ENCODE results near the gene PROM1.

The PROM1 gene

DNA sequence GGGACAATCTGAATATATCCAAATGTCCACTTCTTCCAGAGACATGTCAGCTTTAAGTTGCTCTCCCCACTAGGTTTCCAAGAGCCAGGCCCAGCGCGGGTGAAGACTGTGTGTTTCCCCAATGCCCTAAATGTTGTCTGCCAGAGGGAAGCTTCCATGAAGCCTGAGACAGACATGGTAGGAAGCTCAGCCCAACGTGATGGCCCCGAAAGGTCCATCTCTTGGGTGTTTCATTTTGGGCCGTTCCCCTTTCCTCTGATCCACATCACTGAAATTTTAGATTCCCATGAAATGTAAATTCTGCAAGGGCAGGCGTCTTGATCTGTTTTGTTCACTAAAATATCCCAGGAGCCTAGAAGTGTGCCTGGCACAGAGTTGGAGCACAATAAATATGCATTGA, 25.4 kb upstream of the PROM1 start:
- DNase-seq = no peak

DNA sequence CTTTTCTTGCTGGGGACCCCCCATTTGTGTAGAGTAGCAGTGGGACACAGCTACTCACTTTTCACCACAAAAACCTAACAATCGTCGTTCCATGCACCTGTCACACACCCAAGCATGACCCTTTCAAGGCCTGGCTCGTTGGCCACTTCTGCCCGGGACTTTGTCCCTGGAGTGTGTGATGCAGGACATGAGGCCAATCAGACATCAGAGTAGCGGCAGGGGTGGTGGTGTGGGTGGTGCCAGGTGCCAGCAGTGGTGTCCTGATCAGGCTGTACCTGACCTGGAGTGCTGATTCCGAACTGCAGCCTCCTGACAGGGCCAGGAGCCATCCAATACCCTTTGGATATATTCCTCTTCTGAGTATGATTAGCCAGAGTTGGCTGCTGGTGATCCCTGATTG, 23.1 kb upstream of the PROM1 start:
- no peak for DNase-seq

DNA sequence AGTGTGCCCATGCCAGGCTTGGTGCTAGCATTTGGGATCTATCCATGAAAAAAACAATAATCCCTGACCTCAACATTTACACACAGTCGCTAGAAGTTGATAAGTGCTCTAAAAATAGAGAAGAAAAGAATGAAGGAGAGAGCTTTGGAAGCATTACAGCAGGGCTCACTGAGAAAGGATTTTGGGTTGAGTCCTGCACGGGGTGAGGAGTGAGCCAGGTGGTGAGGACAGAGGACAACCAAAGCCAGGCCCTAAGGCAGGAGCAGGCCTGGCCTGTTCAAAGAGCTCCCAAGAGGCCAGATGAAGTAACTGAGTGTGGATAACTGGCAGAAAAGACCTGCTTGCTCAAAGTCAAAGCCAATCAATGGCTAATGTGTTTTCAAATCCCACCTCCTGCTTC, 20.7 kb upstream of the PROM1 start:
- DNase-seq = no peak

DNA sequence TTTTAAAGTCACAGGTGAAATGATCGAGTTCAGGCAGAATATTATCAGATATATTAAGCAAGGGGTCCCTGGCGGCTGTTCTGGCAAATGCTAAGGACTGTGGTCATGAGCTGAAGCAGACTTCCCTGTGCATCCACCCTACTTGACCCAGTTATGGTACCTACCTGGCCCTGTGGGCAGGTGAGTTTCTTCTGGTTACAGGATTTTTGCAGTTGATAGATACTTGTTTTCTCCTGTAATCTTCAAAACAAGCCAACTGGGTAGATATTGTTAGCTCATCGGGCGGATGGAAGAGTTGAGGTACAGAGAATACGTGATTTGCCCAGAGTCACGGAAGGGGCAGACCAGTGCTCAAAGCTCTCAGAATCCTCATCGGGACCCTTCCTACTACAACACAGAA, 18.5 kb upstream of the PROM1 start:
- no peak for DNase-seq

DNA sequence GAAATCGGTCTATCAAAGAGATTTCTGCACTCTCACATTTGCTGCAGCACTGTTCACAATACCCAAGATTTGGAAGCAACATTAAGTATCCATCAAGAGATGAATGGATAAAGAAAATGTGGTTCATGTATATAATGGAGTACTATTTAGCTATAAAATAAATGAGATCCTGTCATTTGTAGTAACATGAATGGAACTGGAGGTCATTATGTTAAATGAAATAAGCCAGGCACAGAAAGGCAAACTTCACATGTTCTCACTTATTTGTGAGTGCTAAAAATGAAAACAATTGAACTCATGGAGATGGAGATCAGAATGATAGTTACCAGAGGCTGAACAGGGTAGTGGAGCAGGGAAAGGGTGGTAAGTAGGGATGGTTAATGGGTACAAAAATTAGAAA, 17.0 kb upstream of the PROM1 start:
- DNase-seq = no peak

DNA sequence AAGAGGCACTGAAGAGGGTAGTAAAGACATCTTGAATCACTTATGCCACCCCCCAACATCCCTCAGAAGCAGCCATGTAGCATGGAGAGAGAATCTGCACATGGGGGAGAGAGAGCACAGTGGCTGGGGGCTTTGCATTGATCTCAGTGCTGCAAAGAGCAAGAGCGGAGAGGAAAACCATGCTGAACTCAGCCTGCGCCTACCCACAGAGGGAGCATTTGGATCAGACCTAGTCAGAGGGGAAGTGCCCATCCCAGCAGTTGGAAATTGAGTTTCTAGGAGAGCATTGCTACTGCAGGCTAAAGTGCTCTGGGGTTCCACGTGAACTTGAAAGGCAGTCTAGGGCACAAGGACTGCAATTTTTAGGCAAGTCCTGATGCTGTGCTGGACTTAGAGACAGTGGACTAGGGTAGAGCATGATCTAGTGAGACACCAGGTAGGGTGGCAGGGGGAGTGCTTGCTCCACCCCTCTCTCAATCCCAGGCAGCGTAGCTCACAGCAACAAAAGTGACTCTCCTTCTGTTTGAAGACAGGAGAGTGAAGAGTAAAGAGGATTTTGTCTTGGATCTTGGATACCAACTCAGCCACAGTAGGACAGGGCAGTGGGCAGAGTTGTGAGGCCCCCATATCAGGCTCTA, 9.0 kb upstream of the PROM1 start:
- DNase-seq = no peak

DNA sequence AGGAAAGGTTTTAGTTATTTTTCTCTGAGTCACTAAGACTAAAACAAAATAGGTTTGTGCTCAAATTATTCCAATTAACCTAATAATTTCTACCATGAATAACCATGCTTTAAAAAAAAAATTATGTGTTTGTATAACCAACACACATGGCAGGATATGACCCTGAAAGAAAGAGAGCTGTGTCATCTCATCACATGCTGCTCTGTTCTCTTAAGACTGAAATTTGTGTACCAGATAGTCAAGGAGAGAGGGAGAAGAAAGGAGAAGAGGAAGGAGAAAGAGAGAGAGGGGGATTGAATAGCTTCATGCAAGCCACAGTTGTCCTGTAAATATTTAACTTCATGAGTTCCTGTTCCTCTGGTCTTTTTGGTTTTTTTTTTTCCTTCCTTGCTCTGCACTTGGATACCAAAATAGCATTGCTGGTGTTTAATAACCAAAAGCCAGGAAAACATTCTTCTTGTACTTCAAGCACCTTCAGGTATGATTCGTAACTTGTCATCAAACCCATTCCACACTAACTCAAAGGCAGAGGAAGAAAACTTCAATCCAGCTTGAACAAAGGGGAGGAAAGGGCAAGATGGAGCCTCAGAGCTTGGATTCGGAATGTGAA, 6.4 kb upstream of the PROM1 start:
- DNase-seq = no peak

DNA sequence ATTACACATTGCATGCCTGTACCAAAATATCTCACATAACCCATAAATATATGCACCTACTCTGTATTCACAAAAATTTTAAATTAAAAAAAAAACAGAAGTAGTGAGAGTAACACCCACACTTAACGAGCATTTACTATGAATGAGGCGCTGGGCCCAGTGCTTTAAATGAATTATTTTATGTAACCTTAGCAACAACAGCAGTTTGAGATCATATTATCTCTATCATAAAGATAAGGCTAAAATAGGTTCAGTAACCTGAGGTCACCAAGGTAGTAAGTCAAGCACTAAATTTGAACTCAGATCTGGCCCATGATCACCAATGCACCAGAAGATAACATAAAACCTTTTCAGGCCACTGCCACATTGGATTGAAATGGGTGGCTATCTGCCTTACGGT, 5.3 kb upstream of the PROM1 start:
- DNase-seq = no peak

DNA sequence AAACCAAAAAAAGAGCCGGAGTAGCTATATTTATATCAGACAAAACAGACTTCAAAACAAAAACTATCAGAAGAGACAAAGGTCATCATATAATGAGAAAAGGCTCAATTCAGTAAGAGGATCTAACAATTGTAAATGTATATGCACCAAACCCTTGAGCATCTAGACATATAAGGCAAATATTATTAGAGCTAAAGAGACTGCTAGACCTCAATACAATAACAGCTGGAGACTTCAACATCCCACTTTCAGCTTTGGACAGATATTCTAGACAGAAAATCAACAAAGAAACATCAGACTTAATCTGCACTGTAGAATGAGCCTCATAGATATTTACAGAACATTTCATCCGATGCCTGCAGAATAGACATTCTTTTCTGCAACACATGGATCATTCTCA, 4.8 kb upstream of the PROM1 start:
- DNase-seq = no peak

DNA sequence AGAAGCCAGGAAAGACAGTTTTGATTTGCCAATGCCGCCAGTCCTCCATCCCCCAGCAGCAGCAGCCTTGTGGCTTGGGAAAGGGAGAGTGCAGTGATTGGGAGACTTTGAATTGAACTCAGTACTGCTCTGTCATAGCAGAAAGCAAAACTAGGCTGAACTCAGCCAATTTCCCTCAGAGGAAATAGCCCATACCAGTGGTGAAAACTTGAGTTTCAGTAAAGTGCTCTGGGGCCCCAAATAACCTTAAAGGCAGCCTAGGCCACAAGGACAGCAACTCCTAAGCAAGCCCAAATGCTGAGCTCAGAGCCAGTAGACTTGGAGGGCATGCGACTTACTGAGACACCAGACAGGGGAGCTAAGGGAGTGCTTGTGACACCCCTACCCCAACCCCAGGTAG, 2.0 kb upstream of the PROM1 start:
- DNase-seq = no peak

DNA sequence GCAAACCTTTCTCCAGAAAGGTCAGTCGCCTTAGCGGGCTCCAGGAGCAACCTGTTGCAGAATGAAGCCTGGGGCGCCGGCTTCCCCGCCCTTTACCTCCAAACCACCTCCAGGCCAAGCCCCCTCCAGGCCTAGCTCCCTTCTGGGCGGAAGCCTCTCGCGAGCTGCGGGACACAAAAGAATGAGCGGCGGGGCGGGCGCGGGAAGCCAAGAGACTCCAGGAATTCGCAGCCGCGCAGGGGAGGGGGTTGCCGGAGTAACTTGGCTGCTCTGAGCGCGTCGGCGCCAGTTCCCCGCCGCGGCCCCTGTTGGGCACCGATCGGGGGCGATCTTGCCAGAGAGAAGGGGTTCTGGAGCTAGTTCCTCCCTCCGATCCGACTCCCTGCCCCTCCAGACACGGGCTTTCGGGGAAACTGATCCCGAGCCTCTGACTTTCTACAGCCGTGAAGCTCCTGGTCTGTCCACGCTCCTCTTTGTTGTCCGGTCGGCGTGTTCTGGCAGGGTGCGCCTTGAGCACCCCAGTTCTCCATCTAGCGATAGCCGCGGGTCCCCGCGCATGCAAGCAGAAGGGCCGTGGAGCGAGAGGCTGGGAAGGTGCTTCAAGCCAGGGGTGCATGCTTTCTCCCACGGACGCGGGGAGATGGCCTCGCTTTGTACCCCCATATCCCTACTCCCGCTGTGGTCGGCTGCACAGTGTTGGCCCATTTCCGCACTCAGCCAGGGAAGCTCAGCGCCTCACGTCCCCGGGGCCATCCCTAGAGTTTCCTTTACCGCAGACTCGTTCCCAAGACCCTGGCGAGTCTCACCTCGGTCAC, 1.2 kb downstream of the PROM1 start:
- no peak for DNase-seq

DNA sequence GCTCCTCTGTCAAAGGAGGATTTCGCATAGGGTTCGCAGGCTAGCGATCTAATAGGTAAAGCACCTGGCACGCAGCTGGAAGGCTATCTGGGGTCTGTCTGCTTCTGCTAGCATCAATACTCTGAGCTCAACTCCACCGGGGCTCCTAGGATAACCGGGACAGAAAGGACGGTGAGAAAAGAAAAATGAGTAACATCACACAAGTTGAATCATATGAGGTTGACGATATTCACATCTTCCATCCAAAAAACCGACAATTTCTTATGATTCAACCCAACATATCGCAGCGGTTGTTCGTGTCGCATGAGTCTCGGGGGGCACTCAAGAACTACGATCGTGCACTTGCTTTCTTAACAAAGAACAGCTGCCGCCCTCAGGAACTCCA, 1.8 kb downstream of the PROM1 start:
- DNase-seq = no peak

DNA sequence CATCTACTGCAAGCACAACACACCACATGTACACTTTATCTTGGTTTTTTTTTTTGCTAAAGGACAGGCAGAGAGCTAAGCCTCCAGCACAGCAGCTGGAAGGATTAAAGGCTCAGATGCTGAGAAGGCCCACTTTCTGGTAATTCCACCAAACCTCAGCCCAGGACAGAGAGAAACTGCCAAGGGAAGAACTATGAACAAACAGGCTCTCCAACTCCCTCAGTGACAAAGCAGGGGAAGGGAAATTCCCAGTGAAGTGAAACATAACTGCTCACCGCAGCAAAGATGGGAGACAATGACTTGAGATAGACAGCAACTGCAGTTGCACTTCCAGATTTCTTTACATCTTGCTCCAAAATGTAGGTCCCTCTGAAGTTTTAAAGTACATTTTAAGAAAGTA, 4.8 kb downstream of the PROM1 start:
- no peak for DNase-seq

DNA sequence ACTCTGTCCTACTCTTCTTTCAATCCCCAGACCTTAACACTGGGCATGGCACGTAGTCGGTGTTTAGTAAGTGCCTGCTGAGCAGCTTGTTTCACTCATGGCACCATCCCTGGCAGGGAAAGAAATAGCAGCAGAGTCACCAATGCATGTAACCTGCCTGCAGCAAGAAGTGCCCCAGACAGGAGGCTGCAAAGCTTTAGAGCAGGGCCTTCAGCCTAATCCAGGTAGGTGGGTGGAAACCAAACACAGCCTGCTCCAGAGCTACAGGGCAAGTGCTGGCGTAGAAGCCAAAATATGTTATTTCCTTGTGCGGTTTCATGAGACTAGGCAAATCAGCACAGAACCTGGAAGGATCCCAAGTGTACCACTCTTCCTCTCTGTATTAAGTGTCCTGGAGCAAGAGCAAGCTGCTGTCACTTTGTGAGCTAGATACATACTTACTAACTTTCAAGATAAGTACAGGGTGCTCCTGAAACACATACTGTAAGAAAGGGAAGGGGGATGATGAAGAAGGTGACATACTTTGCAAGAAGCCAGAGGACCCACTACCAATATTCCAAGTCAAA, 5.5 kb downstream of the PROM1 start:
- DNase-seq = no peak

DNA sequence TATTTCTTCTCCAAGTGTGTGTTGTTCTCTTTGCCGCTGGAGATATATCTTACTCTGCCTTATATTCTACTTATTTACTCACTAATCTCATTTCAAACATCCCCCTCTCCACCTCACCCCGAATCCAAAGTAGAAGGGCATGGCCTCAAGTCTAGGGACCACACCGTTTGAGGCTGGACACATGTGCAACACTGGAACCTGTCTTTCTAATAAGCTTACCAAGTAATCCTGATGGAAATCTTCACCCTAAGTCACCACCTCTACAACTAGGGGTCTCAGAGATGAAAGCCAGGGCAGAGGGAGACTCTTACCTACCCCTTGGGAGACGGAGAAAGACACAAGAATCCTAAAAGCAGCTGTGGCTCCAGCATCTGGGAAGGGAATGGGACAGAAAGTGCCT, 6.0 kb downstream of the PROM1 start:
- no peak for DNase-seq

DNA sequence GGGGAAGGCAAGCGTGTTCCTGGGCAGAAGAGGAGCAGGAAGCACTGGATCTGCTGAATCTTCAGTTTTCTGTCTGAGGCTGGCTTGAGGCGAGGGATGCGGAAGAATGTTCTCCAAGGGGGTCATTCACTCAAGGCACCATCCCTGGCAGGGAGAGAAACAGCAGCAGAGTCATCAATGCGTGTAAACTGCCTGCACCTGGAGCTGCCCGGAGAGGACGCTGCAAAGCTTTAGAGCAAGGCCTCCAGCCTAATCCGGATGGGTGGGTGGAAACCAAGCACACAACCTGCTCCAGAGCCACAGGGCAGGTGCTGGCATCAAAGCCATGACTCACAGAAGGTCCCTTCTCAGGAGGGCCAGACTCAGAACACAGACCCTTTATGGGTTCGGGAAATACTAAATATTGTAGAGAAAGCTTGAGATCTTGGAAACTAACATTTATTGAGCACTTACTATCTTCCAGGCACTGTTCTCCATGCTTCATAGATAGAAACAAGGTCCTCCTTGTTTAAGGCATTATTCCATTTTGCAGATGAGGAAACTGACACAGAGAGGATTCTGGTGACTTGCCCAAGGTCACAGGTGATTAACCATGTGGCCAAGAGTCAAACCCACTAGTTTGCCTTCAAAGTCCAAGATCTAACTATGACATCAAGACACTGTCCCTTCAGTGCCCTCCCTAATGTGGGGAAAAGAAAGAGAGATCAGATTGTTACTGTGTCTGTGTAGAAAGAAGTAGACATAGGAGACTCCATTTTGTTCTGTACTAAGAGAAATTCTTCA, 7.7 kb downstream of the PROM1 start:
- no peak for DNase-seq

DNA sequence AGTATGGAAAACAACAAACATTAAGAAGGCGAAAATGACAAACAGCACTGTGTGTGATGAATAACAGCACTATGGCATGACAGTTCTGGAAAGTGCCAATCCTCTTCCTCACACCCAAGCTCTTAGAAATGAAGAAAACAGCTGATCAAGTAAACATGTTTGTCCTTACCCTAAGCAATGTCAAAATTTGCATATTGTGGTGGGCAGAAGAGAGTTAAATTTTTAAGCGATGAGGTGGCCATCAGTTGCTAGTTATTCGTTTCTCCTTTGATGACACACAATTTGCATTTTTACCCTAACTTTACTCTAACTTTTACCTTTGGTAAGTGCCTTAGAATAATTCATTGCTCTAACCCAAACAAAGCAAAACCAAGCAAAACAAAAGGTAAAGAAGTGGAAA, 8.8 kb downstream of the PROM1 start:
- no peak for DNase-seq

DNA sequence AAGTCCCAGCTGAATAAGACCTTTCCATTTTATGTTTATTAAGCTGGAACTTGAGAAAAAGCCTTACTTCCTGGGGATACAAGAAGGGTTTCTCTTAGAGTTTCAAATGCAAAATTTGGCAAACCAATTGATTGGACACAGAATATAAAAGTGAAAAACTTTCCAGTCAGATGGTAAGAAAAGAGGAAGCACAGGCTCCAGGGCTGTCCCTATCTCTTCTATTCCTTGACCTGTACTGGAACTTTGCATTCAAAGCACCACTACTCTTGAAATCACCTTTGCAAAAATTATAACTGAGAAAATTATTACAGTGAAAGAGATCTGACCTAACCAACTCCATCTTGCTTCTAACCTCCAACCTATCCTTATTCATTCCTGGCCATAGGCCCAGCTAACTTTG, 11.7 kb downstream of the PROM1 start:
- no peak for DNase-seq

DNA sequence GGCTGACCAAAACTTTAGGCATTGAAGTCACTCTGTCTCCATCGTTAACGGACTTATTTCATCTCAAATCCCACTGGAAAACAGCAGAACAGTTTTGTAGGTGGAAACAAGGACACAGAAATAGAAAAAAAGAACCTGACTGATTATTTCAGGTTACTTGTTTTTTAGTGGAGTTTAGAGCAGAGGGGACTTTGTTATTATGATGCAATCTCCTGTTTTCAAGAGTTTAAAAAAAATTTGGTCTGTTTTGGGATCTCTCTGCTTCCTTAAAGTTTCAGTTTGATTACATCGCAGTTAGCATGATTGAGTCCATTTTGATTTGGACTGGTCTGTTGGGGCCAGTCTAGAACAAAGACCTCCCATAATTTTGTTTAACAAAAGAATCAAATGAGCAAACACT, 13.6 kb downstream of the PROM1 start:
- DNase-seq = no peak

DNA sequence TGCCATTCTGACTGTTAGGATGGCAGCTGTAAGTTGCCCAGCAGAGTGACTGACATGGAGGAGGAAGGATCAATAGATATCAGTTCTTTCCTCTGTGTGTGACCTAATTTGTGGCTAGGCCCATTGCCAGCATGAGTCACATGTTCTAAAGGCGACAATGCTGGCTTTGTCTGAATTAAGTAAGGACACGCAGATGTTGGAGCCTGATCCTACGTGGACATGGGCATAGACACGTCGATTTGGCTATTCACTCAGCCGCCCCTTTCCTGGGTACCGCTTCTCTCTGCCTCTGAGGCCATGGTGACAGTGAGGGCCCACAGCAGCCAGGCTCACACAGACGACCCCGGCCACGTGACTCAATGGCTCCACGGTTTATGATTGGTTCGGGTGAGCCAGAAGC, 16.3 kb downstream of the PROM1 start:
- DNase-seq = no peak

DNA sequence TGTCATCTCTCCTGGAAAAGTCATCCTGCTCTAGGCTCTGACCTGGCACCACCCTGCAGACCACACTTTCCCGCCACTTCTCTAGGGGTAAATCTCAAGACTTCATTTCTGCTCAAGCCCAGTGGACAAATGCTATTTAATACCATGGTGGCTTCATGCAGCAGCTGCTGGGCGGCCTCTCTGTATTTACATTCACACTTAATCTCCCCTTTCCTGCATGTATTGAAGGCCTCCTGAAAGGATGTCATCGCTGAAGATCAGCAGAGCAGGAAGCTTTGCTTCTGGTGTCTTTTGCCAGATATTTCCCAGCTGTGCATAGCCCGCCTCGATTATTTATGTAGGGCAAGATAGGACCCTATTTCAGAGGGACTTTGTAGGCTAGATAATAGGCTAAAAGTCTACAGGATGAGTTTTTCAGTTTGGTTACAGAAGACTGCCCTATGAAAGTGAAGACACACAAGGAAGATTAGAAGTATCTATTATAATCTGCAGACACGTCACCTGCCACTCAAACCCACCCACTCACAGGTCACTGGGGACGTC, 17.2 kb downstream of the PROM1 start:
- DNase-seq = no peak

DNA sequence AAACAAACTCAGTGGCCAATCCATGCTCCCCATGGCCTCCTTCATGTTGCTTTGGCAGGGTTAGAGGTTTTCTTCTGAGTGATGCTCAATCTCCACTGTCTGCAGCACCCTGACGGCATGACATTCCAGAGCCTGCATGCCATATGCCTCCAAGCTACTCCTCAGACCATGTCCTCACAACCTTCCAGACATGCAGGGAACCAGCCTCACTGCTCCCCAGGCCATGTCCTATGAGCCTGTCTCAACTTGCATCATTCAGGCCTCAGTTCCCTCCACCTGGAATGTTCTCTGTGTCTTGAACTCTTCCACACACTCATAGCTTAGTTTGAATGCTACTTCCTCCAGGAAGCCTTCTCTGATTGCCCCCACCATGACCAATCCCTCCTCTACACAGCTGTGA, 18.8 kb downstream of the PROM1 start:
- DNase-seq = no peak

DNA sequence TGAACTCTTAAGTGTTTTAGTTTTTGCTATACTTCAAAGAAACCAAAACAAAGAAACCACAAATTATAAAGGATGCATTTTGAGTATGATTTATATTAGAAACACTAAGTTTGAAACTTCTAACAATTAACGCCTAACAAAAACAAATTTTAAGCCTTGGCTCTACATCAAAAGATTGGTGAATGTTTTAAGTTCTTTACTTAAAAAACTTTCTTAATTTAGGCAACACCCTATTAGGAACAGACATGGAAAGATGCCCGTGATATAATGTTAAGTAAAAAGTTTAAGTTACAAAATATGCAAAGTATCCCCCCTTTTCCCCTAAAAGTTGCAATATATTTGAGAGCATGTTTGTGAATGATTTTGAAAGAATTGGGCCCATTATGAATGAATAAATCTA, 21.2 kb downstream of the PROM1 start:
- no peak for DNase-seq
